Fibroblast of skin of back (primary cell): ENCODE results near the gene PRELID2.
A peak's percentile ranks its signal among the peaks of the same experiment; 100 is the strongest.
"Not testable (repeated sequence)": the region's sequence is repeated elsewhere in the genome, so short reads cannot be mapped to it uniquely, and the experiment has no call there.

Experiments
- DNase-seq: peaks from one replicate; pipeline ENCODE4 v3.0.0-alpha.2; 2013

The PRELID2 gene

DNA sequence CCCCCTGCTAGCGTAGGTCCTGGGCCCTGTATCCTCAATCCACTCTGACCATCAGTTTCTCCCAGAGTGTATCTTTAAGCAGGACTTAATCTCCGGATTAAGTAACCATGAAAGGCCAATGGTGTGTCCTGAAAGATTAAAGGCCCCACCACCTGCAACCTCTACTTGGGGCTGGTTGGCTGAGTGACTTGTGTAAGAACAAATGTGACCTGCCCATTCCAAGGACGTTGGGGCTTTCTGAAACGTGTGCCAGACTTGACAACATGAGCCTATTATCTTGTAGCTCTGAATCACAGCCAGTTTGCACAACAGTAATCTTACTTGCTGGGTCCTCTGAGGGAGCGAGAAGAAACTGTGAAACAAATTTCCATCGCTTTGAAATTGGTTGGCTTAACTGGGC, 3.1 kb upstream of the PRELID2 start:
- no peak for DNase-seq

DNA sequence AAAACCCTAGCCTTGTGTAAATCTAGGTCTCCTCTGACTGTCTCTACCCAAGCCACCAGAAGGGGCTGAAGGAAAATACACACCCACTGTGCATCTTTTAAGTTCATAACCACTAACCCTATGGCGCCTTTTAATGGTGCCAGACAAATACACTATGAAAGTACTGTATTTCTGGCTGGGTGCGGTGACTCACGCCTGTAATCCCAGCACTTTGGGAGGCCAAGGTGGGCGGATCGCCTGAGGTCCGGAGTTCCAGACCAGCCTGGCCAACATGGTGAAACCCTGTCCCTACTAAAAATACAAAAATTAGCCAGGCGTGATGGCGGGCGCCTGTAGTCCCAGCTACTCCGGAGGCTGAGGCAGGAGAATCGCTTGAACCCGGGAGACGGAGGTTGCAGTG, 1.1 kb upstream of the PRELID2 start:
- DNase-seq: not testable (repeated sequence)

DNA sequence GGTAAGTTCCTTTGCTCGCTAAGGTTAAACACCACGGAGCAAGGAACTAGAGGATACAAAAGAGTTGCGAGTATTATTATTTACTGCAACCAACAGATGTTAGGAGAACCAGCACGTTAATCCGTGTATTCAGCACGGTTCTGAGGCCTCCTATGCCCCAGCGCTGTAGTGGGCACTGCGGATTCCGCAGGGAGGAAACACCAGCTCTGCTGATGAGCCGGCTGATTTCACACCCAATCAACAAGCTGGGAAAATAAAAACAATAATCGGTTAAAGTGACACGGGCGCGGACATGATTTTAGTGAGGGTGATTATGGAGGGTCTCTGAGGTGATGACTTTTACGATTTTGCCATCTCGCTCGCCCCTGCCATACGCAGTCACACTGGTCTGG, 702 bp upstream of the PRELID2 start:
- DNase-seq: no peak

DNA sequence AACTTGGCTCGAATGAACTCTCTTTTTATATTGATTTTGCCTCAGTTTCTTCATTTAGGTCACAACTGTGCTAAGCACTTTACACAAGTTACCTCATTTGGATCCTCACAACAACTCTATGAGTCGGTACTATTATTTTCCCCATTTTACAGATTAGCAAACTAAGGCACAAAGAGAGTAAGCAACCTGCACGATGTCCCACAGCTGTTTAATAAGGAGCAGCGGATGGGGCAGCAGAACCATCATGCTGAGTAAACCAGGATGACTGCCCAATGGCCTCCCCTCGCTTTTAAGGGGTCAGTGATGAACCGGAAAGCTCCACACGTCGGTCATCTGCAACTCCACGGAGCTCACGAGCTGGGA, 607 bp downstream of the PRELID2 start:
- no peak for DNase-seq

DNA sequence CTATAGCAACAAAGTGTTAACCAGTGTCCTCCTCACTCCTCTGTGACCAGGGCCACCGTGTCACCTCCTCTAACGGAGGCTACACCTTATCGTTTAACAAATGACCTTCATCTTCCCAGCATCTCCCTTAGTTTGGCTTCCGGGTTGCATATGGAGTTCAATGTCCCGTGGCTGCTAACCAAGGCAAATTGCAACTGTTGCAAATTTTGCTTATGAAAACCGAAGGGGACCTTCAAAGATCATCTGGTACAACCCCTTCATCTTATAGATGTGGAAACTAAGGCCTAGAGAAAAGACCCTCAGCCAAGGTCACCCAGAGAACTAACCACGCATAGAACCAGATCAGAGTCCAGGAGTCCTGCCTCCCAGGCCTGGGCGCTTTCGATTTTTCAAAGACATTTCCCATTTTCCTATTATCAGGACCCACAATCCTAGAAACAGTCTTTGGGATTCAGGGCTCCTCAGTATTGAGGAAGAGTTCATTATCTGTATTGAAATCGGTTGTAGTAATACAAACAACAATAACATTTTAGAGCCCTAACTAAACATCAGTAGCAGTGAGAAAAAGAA, 1.4 kb downstream of the PRELID2 start:
- no peak for DNase-seq

DNA sequence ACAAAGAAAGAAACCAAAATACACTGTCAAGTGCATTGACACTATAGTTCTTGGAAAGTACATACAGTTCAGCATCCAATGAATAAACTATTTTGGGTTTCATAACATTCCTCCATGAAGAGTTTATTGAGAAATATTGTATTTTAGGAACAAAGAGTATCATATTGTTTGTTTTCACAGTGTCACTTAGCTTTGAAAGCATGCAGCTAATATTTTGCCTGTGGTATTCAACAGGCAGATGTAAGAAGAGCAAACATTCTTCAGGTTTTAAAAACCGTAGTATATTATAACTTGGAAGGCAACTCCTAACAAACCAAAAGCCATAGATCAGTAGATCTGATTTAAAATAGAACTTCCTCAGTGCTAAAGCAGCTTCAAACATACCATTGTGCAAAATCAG, 4.5 kb downstream of the PRELID2 start:
- DNase-seq: peak; percentile 30

DNA sequence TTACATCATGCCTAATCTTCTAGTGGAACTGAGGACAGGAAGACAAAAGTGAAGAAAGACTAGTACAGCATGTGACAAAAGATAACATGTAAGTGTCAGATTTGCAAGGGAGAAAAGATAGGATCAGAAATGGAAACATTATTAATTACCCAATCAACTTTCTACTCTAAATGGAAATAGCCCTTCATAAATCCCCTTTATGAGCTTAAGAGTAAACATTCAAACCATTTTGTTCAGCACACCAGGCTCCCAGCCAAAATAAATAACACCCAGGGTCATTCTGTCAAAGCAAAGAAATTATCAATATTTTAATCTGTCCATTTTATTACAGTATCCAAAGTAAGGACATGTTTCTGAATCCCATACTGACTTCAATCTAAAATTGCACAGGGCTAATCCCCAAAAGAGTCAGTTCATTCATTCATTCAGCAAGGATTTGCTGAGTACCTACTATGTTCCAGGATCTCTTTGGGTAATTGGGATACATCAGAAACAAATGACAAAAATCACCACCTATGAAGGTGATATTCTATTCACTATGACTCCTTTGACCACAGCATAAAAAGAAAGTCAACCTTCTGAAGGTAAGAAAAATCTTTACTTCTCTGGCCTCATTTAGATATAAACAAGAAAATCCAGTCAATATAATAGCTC, 5.3 kb downstream of the PRELID2 start:
- no peak for DNase-seq

DNA sequence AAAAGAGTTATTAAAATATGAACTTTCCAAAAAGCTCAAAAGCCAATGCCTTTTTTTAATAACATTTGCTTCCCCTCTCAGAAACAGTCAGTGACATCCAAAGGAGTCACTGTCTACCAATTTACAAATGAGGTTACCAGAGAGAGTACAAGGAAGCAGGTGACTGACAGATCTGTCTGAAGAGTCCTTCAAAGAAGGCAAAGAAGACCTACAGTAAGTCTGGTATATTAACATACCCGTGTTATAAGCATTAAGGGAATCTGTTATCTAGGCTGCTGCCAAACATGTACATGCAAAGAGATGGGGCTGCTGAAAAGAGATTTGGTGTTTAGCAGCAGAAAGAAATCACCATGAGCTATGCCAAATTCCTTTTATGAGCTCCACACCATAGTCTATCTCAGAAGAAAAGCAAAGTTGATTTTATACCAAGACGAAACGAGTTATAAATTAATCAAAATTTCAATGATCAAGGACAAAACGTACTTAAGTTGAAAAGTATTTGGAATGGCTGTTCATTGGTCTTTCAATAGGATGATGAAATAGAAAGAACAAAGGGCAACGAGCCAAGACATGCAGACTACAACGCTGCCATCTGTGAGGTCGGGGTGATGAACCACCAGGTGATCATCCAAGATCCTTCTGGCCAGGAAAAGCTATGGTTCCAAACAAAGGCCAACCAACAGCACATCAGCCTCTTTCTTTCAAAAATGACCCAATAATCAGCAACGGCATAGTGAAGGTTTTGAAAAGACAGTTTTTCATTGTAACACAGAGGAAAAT, 8.1 kb downstream of the PRELID2 start:
- DNase-seq: no peak

DNA sequence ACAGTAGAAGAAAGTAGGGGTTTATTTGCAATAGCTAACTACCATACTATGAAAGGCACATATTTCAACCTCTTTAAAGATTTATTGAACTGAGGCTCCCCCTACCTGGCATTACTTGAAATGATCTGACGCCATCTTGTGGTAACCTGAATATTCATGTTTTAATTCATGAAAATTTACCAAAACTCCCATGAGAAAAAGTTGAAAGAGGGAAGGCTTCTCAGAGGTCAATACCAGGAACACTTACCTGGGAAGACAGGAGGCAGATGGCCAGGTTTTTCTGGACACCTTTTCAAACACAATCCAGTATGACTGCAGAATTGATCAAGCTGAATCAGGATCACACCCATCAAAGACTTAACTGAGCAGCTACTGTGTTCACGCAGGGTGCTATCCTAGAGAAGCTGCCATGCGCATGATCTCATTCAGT, 9.4 kb downstream of the PRELID2 start:
- peak; percentile 56 for DNase-seq

DNA sequence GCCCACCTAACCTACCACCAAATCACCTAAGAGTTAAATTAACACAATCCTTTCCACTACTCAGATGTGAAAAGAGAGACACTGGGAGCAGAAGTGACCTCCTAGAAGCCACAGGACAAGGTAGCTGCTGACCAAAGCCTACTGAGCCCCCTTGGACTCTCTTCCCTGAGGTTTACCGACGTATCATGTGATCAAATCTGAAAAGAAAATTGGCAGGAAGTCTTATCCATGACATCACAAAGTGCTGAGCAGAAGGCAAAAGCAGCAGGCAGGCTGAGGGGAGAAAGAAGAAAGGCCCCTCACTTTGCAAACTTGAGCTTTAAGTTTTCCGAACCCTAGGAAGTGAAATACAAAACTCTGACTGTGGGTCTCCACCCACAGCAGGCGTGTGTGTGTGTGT, 11.1 kb downstream of the PRELID2 start:
- no peak for DNase-seq

DNA sequence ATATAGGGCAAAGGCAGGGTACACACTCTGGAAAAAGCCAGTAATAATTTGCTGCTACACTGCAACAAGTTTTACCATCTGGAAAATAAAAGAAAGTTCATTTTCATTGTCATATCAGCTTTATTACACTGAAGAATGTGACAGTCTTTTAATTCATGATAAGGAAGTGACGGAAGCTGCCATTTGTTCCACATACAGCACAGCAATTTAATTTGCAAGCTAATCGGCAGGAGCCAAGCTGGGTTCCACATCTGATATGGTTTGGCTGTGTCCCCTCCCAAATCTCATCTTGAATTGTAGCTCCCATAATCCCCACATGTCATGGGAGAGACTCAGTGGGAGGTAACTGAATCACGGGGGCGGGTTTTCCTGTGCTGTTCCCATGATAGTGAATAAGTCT, 16.5 kb downstream of the PRELID2 start:
- no peak for DNase-seq

DNA sequence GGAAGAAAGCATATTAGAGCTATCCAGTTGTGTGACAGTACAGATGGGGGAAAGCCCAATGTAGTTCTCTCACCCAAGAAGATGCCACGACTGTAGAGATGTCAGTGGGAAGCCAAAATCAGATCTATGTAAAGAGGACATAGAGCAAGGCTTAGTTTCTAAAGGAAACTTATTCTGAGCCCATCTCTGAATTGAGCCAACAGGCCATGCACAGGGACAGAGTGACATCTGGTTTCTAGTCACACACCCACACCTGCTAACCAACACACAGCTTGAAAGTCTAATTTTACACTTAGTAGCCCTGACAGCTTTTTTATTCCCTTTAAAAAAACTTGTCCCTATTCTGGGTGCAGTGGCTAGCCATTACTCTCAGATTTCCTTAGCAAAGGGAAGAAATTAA, 22.3 kb downstream of the PRELID2 start:
- no peak for DNase-seq

DNA sequence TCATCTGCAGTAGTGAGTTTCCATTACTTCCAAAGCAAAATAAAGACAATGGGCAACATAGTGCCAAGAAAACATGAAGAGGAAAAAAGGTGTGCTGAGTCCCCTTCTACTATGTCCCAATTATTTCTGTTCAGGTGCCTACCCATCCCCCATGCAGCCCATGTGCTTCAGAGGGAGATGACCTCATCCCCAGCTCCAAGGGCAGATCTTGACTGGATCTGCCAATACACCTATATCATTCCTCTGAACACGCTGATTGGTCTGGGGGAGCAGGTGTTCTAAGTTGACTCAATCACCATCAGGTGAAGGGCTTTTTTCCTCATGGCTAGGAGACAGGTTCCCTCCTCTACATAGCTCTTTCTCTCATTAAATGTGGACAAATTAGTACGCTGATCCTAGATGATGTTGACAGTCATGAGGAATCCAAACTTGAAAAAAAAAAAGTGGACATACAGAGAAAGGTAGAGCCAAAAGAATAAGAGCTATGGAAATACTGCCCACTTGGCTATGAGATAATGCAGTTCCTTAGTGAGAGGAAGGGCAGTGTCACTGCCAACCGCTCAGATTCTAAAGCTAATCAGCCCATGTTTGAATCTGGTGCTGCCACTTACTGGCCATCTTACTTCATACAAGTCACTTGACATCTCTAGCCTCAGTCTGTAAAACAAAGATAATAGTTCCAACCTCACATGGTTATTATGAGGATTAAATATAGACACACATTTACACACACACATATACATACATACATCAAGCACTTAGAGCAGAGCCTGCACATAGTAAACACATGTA, 23.1 kb downstream of the PRELID2 start:
- DNase-seq: peak; percentile 52

DNA sequence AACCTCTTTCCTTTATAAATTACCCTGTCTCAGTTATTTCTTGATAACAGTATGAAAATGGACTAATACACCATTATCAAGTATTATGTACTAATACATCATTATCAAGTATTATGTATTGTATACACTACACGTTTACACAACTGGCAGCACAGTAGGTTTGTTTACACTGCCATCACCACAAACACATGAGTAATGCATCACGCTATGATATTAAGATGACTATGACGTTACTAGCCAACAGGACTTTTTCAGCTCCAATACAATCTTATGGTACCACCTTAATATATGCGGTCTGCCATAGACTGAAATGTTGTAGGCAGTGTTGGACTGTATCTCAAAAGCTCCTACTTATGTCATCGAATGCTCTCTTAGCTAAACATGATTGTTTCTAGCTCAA, 28.2 kb downstream of the PRELID2 start:
- DNase-seq: no peak

DNA sequence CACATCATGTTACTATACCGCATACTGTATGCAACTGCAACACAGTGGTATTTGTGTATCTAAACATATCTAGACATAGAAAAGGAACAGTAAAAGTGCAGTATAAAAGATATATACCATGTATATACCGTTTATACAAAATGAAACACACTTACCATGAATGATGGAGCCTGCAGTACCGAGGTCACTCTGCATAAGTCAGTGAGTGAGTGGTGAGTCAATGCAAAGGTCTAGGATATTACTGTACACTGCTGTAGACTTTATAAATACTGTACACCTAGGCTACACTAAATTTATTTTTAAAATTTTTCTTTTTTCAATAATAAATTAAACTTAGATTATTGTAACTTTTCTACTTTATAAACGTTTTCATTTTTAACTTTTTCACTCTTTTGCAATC, 29.3 kb downstream of the PRELID2 start:
- no peak for DNase-seq

DNA sequence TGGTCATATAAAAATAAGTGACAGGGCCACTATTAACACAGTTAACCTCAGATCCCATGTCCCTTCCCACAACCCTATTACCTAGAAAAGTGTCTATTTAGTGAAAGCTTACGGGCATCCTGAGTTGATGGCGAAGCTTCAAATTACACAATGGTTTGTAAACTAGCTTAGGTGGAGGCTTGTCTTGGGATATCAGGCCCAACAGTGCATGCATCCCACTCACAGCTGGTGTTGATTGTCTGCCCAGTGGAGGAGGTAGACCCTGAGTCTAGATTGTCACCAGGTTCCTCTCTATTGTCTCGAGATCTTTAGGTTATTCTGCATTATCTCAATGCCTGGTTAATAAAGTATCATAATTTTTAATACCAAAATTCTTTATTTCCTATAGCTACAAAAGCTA, 30.4 kb downstream of the PRELID2 start:
- DNase-seq: no peak

DNA sequence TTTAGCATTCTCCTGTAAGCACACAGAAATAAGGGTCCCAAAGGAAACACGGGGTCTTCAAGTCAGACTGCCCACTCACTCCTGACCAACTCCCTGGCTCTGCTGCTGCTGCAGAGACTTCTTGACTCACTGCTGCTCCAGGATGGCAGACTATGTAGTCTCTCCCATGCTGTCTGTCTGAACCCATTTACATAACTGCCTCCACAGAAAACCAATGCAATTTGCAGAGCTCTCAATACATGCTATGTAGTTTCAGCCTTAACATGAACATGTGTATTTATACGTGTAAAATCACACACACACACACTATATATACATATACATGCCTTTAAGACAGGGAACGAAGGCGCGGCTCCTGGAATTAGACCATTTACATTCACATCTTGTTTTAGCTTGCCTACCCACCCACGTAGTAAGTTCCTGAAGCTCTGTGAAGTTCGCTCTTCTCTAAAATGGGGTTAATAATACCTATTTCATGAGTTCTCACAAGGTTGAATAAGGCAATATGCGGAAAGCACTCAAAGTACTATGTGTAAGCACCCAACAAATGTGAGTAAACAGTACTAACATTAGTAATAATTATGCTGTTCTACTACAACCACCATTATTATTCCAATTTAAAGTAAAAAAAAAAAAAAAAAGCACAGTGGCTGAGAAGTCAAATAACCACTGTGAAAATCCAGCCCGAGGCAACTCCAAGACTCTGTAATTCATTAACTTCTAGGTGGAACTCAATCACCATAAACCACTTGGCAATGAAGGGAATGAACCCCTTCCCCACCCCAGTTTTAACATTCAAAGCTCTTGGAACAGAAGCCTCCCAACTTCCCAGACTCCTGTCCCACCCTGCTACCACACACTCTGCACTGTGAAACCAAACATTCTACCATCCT, 31.8 kb downstream of the PRELID2 start:
- no peak for DNase-seq

DNA sequence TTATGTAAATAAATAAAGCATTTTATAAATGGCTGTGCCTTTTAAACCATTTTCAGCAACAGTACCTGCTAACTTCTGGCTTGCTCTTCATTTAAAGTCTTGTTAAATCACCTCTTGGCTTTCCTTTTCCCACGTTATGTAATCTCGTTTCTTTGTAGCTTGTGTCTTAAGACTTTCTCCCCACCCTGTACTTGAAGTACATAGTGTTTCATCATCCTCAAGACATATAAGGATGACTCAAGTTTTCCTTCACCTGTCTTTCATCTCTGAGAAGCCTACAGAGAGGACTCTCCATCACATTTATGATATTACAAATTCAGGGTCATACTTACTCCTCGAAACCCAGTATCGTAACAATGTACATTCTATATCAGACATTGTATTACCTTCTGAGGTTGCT, 33.9 kb downstream of the PRELID2 start:
- no peak for DNase-seq

DNA sequence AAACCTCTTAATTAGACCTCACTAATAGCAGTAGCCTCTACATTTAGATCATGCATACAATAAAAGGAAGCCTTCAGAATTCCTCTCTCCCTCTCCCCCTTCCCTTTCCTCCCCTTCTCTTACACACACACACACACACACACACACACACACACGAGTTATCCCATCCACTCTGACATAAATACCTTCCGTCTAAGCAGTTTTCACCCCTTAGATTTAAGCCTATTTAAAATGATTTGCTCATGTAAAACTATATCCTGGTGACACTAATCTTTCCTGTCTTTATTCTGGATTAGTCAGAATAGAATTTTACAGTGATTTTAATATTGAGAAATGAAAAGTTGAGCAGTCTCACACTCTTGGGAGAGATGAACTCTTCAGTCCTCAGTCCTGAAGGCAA, 35.0 kb downstream of the PRELID2 start:
- no peak for DNase-seq

DNA sequence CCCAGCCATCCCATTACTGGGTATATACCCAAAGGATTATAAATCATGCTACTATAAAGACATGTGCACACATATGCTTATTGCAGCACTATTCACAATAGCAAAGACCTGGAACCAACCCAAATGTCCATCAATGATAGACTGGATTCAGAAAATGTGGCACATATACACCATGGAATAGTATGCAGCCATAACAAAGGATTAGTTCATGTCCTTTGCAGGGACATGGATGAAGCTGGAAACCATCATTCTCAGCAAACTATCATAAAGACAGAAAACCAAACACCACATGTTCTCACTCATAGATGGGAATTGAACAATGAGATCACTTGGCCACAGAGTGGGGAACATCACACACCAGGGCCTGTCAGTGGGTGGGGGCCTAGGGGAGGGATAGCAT, 36.6 kb downstream of the PRELID2 start:
- DNase-seq: not testable (repeated sequence)

DNA sequence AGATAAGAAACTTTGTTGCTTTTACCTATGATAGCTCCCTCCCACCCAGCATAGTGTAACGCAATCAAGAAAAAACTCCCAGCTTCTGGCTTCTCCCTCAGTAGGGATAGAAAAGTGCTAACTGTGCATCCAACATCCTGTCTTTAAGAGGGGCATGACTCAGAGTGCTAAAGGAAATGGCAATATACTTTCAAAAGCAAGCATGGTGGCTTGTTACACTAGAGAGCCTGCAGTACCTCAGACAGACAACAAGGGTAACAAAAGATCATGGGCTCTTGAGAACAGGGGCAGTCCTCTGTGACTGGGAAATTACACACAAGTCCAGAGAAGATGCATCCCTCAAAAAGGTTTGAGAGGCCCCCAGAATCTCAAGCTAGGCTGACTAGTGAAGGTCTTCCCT, 37.8 kb downstream of the PRELID2 start:
- DNase-seq: peak; percentile 62

DNA sequence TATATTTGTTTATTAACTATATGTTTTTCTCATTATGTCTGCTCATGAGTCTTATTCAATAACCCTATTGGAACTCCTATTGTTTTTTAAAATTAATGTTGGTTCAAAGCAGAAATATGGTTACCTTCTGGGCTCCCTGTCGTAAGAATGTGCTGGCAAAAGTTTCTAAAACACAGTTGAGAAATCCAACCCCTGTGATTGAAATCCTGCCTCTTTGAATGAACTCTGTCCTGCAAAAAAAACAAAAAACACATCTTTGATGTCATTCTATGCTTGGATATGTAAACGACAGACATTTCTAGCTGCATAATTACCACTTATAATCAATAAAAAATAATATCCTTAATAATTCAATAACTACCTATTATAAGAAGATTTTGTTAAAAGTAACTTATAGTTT, 38.8 kb downstream of the PRELID2 start:
- no peak for DNase-seq
